KBM-7 (cell line): Measurements from ENCODE around the gene ANKRD22.

Source experiments
- DNase-seq: peaks from one replicate; pipeline ENCODE4 v3.0.0-alpha.2; 2015
- in situ Hi-C: fragments of 300-500 bp; cut with MboI; formaldehyde crosslinking; loops from 2 replicates; pipeline ENCODE4 v1.14.3; 2020; ENCODE audit warnings: low sequenced_read_pairs, low pct_unique_long_range_greater_than_20kb, mixed read lengths

Gene ANKRD22

DNA sequence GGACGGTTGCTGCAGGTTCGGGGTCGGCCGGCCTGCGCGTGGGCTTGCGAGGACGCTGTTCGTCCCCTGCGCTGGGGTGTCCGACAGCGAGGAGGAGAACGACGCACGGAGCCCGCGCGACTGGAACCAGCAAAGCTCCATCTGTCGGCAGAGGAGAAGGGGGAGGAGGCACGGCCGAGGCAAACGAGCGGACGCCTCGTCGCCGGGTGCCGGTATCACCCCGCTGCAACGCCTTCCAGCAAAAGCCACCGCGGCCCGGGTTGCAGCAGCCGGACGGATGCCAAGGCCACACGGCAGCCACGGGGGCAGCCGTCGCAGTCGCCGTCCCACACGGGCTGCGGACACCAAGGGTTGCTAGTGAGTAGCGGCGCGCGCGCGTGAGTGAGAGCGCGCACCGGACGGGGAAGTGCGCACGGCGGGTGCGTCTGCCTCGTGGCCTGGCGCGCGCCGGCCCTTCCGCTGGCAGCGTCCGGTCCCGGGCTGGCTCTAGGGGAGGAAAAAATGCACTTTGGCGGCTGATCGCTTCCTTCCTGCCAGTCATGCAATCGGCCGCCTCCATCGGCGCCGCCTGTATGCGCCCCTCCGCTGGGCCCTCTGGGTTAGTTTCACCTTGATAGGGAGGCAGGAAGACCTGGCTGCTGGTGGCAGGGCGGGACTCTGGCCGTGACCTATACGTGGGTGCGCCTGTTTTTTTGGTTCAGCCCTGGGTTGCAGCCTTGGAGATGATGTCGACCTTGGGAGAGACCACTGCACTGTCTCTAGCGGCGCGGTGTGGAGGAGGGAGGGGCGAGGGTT is 28.8 kb upstream of the ANKRD22 start:
- DNase-seq: peak; percentile 83
- in situ Hi-C loops: no loop called here

DNA sequence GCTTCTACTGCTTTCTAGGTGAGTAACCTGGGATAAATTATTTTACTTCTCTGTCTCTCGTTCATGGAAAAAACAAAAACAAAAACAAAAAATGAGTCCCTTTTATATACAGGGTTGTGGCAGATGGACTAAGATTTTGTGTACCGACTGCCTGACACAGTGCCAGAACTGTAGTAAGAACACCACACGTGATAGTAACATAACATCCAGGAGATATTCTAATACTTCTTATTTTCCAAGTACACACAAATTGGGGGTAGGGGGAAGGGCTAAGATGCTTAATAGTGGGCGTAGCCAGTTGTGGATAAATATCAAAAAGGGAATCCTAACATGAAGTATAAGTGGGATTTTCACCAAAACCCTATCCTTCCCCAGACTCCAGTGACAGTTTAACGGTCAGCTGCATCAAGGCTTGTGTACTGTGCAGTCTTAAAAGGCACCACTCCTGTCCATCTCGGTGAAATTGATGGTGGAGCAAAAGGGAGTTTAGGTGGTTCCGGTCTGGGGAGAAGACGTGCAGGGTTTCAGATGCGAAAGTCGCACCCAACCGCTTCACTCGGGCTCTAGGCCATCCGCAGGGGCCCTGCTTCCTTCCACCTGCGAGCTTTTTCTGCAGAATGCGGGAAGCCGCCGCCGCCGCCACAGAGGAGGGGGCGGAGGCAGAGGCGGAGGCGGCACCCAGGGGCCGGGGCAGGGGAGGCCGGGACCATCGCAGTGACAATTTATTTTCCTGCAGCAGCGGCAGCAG is 28.1 kb upstream of the ANKRD22 start, which contains the start of gene STAMBPL1:
Gene STAMBPL1 (plus strand): TSS at position 712 of the 748 bp plus-strand sequence. CDS start 21,464 bp downstream, outside the sequence.
- in situ Hi-C loops: no loop called here
- DNase-seq: peak; percentile 79

DNA sequence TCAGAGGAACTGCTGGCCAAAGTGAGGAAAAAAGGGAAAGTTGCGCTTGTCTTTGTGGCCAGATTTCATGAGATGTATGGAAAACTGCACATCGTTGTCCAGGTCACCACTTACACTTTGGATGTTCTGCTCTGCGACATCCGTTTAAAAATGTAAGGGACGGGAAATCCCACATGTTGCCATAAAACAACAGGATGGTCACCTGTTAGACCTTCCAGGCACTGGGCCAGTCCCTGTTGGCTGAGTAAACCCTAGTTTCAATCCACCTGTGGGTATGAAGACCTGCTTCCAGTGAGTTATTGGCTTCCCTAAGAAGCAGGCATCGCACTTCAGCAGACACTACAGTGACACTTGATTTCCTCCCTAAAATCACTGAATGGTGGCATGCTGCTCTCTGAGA is 25.7 kb upstream of the ANKRD22 start:
- in situ Hi-C loops: no loop called here
- no peak for DNase-seq

DNA sequence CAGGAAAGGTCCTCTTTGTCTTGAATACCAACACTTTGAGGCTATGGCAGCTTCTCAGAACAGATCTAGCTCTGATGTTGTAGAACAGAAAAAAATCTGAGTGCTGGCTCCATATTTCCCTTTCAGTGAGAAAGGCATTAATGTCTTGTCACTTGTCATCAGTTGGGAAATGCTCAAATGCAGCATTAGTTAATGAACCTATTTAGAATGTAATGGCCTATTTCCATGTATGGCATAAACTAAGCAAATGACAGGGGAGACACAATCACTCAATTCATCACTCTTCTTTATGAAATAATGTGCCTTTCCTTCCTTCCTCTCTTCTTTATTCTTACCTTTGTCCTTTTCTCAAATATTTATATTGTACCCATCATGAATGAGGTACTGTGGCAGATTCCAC is 23.4 kb upstream of the ANKRD22 start:
- in situ Hi-C loops: no loop called here
- no peak for DNase-seq

DNA sequence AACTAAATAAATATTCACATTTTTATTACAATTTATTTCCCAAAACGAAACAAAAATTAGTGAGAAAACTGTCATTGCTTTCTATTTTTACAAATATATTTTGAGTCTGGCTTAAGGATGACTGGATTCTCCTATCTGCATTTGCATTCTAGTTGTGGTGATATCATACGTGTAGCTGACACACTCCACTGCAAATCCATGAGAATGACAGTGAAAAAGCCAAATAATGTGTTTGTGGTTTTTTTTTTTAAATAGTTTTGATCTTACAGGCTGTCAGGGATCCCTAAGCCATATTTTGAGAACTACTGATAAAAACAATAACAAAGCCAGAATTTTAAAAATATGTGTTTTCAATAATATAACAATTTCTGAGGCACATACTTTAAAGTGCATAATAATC is 22.6 kb upstream of the ANKRD22 start:
- DNase-seq: no peak
- in situ Hi-C loops: no loop called here

DNA sequence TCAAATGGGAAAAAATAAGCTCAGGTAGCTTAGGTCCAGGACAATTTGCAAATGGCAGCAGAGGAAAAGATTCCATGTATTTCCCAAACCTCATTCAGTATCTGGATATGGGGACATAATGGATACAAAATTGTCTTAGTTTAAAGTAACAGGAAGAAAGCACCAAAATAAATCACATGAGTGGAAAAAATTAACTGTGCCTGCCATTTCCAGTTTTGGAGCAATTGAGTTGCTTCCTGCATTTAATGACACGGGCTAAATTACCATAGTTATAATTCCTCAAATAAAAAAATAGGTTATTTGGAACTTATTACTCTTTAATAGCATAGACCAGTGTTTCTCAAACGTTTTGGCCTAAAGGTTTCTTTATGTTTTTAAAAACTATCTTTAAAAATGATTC is 22.1 kb upstream of the ANKRD22 start:
- in situ Hi-C loops: no loop called here
- DNase-seq: no peak

DNA sequence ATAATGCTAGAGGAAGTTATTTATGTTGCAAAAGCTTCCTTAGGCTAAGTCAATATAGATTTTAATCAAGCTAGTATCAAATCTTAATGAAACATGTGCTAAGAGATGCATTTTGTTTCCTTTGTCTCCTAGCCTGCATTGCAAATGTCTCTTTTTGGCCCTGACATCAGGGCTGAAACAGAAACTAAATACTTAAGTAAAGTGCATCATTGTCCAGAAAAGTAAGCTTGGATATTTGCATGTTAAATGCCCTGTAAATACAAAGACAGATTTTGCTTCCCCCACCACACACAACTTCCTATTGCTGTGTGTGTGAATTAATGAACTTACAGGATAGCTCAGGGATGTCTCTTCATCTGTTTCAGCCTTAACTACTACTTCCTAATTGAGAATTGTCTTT is 18.4 kb upstream of the ANKRD22 start:
- DNase-seq: no peak
- in situ Hi-C loops: no loop called here

DNA sequence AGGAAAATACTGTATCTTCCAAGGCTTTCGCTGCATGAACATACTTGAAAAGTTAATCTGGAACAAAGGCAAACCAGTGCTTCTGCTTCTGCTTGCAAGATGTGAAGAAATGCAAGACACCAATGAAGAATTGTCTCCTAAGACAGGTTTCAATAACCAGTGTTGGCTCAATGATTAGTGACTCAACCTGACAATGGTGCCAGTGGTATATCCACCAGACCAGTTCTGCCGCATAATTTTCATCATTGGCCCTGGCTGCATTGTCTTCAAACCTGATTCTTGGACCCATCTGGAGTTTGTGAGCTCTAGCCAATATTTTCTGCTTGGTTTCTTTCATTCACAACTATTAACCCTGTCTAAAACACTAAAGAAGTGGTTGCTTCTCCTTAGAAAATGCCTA is 14.8 kb upstream of the ANKRD22 start:
- in situ Hi-C loops: no loop called here

DNA sequence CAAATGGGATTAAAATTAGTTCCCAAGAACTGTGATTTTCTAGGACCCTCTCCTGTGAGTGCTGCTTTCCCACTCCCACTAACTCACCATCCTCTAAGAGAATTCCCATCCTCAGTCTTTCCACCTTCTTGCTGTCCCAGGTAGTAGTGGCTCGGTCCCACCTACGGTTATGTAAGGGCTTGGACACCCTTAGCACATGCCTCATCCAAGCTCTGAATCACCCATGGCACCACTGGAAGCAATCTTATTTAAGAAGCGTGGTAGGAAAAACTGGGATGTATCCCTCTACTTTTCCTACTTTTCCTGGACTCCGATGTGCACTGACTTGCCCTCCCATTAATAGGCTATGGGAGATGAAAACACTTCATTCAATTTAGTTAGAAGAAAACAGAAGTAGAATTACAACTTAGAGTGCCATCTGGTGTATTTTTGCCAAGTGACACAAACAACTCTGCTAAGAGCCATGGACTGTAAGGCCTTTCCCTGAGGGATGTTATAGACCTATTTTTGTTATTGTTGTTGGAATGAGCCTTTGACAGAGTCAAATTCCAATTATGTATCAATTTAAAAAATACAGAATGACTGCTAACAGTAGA is 13.7 kb upstream of the ANKRD22 start:
- in situ Hi-C loops: no loop called here
- peak; percentile 54 for DNase-seq

More for the DNA sequence above, 14.8 kb upstream of the ANKRD22 start:
- no peak for DNase-seq

DNA sequence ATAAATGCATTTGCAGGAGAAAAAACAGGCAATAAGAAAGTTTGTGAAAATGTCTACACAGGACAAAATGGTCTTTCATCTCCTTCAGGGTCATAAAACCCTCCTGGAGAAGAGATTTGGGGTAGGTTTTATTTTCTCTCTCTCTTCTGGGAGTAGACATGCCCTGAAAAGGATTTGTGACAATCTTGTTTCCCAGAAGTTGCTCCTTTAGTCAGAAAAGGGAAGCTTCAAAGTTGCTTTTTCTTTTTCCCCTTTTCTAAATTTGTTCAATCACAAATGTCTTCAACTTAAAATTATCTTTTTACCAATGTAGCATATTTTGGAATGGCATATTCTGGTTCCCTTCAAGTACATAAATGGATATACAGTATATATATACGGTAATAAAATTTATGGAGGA is 9.4 kb upstream of the ANKRD22 start:
- DNase-seq: peak; percentile 37
- in situ Hi-C loops: no loop called here

DNA sequence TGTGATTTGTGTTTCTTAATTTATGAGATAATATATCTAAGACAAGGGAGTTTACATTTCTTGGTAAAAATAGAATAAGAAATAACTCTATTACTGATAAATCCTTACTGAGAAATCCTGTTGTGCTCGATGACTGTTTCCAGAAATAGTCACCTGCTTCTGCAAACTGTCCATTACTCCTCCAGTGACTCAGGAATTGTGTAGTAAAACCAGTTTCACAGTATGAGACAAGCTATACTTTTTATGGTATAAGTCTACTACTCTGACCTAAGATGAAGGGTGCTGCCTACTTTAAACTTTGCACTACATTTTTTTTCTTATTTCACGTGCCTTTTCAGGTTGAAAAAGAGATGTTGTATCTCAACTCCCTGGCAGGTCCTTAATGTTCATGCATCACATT is 6.8 kb upstream of the ANKRD22 start:
- DNase-seq: no peak
- in situ Hi-C loops: no loop called here

DNA sequence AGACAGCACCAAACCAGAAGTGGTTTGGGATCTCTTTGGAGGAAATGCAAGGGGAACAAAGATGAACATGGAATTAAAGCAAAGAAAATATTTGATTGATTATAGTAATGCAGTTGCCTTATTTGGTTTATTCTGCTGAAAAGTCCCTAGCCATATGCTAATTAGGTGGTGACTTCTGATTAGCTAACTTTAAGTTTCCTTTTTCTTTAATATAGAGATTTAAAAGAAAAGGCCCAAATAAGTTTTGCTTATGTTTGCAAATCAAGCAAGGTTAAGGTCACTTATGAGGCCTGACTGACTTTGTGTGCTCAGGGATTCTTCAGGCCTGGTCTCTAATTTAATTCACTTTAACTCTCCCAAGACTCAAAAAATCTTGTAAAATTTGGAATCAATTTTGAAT is 6.2 kb upstream of the ANKRD22 start:
- in situ Hi-C loops: no loop called here
- no peak for DNase-seq

DNA sequence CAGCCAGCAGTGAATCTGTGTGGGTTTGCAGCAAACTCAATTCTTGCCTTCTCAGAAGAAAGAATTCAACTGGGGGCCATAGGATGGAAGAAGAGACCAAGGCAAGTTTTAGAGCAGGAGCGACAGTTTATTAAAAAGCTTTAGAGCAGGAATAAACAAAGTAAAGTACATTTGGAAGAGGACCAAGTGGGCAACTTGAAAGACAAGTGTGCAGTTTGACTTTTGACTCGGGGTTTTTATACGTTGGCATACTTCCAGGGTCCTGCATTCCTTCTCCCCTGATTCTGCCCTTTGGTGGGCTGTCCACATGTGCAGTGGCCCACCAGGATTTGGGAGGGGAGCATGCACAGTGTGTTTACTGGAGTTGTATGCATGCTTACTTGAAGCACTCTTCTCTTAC is 3.0 kb upstream of the ANKRD22 start:
- DNase-seq: no peak
- in situ Hi-C loops: no loop called here

DNA sequence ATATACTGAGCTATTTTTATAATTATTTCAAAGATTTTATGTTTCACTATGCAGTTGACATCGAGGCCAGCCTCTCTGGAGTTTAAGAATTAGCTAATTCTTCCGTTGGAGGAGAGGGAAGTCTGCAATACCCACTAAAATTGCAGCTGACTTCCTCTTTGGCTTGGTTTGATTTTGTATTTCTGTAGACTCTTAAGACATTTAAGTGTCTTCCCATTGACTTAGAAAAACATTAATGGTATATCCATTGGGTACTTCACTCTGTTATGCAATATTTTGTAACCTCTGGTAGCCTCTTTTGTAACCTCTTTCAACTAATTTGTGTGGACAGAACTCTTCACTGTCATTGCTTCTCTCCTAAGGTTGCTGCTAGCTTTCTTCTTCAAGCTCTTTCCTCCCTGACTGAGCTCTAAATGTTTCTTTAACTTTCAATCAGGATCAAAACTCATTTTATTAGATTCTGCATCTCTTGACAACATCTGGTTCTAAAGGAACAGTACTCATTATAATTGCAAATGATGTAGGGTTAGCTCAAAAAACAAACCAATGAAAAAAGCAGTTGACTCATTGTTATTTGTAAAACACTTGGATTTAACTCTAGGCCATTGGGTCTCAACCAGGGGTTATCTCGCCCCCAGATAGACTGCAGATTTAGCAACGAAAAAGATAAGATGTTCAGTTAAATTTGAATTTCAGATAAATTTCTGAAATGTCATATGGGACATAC is 1.7 kb upstream of the ANKRD22 start:
- in situ Hi-C loops: no loop called here
- peak; percentile 75 for DNase-seq

DNA sequence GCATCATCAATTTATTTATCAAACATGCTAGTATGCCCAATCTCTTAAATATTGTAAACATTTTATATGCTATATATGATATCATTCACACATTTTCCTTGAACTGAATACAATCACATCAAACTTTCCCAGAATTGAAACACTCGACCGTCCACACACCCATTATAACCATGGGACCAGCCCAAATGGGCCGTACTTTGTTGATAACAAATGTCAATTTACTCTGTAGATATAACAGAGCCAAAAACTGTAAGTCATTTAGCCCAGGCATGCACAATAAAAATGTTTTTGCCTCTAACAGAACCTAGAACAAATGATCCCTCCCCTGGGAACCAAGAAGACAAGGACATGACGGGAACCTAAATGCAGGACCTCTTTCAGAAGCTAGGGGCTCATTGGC is 683 bp upstream of the ANKRD22 start:
- in situ Hi-C loops: no loop called here
- DNase-seq: no peak

DNA sequence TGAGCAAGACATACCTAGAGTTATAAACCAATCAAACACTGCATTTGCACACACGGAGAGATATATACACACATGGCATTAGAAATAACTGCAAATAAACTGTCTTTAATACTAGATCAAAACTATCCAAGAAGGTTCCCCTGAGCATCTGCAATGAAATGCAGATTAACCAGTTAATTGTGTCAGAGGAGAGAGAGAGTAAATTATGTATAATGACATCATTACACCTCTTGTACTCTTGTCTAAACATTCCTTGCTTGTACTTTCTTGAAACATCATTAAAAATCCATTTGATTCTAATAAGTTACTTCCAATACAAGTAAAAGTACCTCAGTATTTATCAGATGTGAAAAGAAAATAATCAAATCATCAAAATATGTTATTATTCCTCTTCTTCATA is 932 bp downstream of the ANKRD22 start:
- DNase-seq: no peak
- in situ Hi-C loops: no loop called here

DNA sequence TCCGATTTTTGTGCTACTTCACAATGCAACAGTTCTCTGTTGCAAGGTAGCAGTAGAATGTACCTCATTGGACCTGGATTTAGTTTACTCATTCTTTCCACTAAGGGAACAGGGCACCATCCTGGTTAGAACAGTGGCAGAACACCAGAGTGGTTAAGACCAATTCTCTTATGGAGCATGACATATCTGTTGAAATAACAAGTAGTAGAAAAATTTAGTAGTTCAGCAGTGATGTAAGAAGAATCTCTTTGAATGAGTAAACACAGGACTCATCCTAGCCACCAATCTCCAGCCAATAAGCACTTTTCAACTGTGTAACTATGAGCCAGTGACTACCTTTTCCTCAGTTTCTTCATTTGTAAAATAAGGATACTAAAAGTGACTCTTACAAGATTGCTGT is 2.4 kb downstream of the ANKRD22 start:
- in situ Hi-C loops: no loop called here
- DNase-seq: no peak

DNA sequence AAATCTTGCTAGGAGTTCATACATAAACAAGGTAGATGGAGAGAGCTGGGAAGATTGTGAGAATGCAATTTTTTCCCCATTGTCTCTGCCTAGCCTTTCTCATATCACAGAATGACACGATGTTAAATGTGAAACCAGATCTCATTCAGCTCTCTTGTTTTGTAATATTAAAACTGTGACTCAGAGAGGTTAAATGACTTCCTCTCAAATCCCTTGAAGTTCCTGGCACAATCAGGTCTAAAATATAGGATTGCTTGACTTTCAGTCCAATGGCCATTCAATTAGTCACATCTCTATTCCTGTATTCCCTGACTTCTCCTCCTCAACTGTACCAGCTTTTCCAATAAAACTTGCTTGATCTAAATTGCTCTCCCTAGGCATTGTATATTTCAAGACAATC is 3.1 kb downstream of the ANKRD22 start:
- DNase-seq: no peak
- in situ Hi-C loops: no loop called here

DNA sequence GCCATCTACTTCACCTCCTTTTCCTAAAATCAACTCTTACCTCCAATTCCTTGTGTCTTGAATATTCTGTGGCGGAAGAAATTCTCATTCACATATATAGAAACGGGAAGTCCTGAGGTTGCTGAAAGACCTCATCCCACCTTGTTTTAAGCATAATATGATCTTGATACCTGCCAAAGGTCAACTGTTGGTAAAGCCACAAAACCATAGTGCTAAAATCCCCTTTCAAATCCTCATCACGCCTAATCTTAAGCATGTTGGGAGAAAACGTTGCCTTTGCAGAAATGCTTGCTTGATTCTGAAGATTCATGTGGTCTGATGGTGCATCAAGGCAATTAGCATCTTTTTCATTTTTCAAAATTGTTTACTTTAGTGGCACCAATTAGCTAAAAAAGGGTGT is 8.5 kb downstream of the ANKRD22 start:
- DNase-seq: no peak
- in situ Hi-C loops: no loop called here
